ENCODE data around the gene STXBP4. TPM values are rescaled to one million over a fixed set of nuclear protein-coding genes. Genes with fewer than 3 reads are reported as not detected.

Gene STXBP4
- total RNA-seq, 1 experiment from 2014 or later = 16.8 TPM

- H3K4me1 ChIP-seq = no peaks in the 10 kb centered on the region
- no peak overlapping the region for H3K27ac Mint-ChIP-seq (ENCODE audit: unreplicated experiment)
- H3K4me1 Mint-ChIP-seq (ENCODE audit: low read depth, unreplicated experiment) = no peaks in the 10 kb centered on the region
- CTCF ChIA-PET = interaction anchor here (1.0 to 1.3 kb wide), 3 partner anchors 11 to 105 kb away, joined by 3 to 5 read pairs (median 3); partner anchors contain the start of gene TOM1L1
- no peak overlapping the region for H3K4me3 ChIP-seq (ENCODE audit: low read depth, low read length)
- intact Hi-C loops (cut with micrococcal nuclease; ENCODE audit: unreplicated experiment) = no loop called here
- no TSS peak for BruUV-seq (replicated peaks)
- no peak overlapping the region for H3K4me3 Mint-ChIP-seq (ENCODE audit: unreplicated experiment)
- H3K36me3 Mint-ChIP-seq (ENCODE audit: insufficient read depth, unreplicated experiment) = no peaks in the 10 kb centered on the region
- H3K27me3 Mint-ChIP-seq (ENCODE audit: insufficient read depth, unreplicated experiment) = no peaks in the 10 kb centered on the region
- H3K27me3 ChIP-seq (replicated peaks; ENCODE audit: control insufficient read depth, insufficient read depth, low read length) = no peaks in the 10 kb centered on the region
- peak; percentile 58 for TF ChIP-seq CTCF (IDR thresholded peaks at IDR 0.05; ENCODE audit: insufficient read depth in 1 of 2, low read depth in 1 of 2, low read length in 1 of 2, severe bottlenecking in 1 of 2, unreplicated experiment in 1 of 2)
- no peaks in the 10 kb centered on the region for H3K9me3 Mint-ChIP-seq (ENCODE audit: unreplicated experiment)
- peak in 1 of 2 experiments; percentile 24 for DNase-seq
- POLR2A ChIA-PET = no interaction called here
- no peaks in the 10 kb centered on the region for H3K36me3 ChIP-seq (ENCODE audit: control insufficient read depth, insufficient read depth, low read length)
- no peaks in the 10 kb centered on the region for H3K9me3 ChIP-seq
Observed at GRCh38 chr17:55005520-55005919, 37.0 kb downstream of the STXBP4 start.

- Mint-ChIP-seq H3K4me3 (ENCODE audit: unreplicated experiment) (no peak overlapping the region), H3K4me1 (ENCODE audit: low read depth, unreplicated experiment) (no peaks in the 10 kb centered on the region), H3K27ac (ENCODE audit: unreplicated experiment) (no peak overlapping the region), H3K27me3 (ENCODE audit: insufficient read depth, unreplicated experiment) (no peaks in the 10 kb centered on the region), H3K9me3 (ENCODE audit: unreplicated experiment) (no peaks in the 10 kb centered on the region), H3K36me3 (ENCODE audit: insufficient read depth, unreplicated experiment) (no peaks in the 10 kb centered on the region)
- no peaks in the 10 kb centered on the region for H3K9me3 ChIP-seq
- H3K36me3 ChIP-seq (ENCODE audit: control insufficient read depth, insufficient read depth, low read length) = no peaks in the 10 kb centered on the region
- no peak for DNase-seq
- CTCF ChIA-PET = no interaction called here
- TF ChIP-seq CTCF (IDR thresholded peaks at IDR 0.05; ENCODE audit: insufficient read depth in 1 of 2, low read depth in 1 of 2, low read length in 1 of 2, severe bottlenecking in 1 of 2, unreplicated experiment in 1 of 2) = no peak
- POLR2A ChIA-PET = no interaction called here
- BruUV-seq (replicated peaks) = no TSS peak
- no peaks in the 10 kb centered on the region for H3K27me3 ChIP-seq (replicated peaks; ENCODE audit: control insufficient read depth, insufficient read depth, low read length)
- H3K4me1 ChIP-seq = no peaks in the 10 kb centered on the region
- intact Hi-C loops (cut with micrococcal nuclease; ENCODE audit: unreplicated experiment) = no loop called here
- no peak overlapping the region for H3K4me3 ChIP-seq (ENCODE audit: low read depth, low read length)
Observed at GRCh38 chr17:55023626-55024025, 55.1 kb downstream of the STXBP4 start.

- DNase-seq = no peak
- no peaks in the 10 kb centered on the region for H3K36me3 ChIP-seq (ENCODE audit: control insufficient read depth, insufficient read depth, low read length)
Observed at GRCh38 chr17:55037828-55038227, 69.3 kb downstream of the STXBP4 start.

More at GRCh38 chr17:55037828-55038227, 69.3 kb downstream of the STXBP4 start:
- Histone ChIP-seq H3K4me3 (ENCODE audit: low read depth, low read length) (no peak overlapping the region), H3K27me3 (replicated peaks; ENCODE audit: control insufficient read depth, insufficient read depth, low read length) (no peaks in the 10 kb centered on the region), H3K9me3 (no peaks in the 10 kb centered on the region), H3K4me1 (no peaks in the 10 kb centered on the region)
- no TSS peak for BruUV-seq (replicated peaks)
- TF ChIP-seq CTCF (IDR thresholded peaks at IDR 0.05; ENCODE audit: insufficient read depth in 1 of 2, low read depth in 1 of 2, low read length in 1 of 2, severe bottlenecking in 1 of 2, unreplicated experiment in 1 of 2) = no peak
- no peaks in the 10 kb centered on the region for H3K36me3 Mint-ChIP-seq (ENCODE audit: insufficient read depth, unreplicated experiment)
- POLR2A ChIA-PET = no interaction called here
- CTCF ChIA-PET = no interaction called here
- intact Hi-C loops (cut with micrococcal nuclease; ENCODE audit: unreplicated experiment) = no loop called here
- no peaks in the 10 kb centered on the region for H3K27me3 Mint-ChIP-seq (ENCODE audit: insufficient read depth, unreplicated experiment)
- H3K9me3 Mint-ChIP-seq (ENCODE audit: unreplicated experiment) = no peaks in the 10 kb centered on the region
- no peak overlapping the region for H3K4me3 Mint-ChIP-seq (ENCODE audit: unreplicated experiment)
- H3K27ac Mint-ChIP-seq (ENCODE audit: unreplicated experiment) = no peak overlapping the region
- no peaks in the 10 kb centered on the region for H3K4me1 Mint-ChIP-seq (ENCODE audit: low read depth, unreplicated experiment)

All from Caco-2 (cell line).